Colon (tissue), 2 donors: Measurements from ENCODE around the gene YY1AP1.
"Not testable (repeated sequence)": the region's sequence is repeated elsewhere in the genome, so short reads cannot be mapped to it uniquely, and the experiment has no call there.

Source experiments
- FAIRE-seq: peaks from 2 replicates; lab custom pipeline; 2012; peaks lifted over from hg19 to GRCh38; lab: Jason Lieb, UNC
- donor health status: control.
- donor health status: control.

Gene YY1AP1

GRCh38 chr1:155645648-155646047, 42.9 kb downstream of the YY1AP1 start:
- FAIRE-seq: no peak

- no peak for FAIRE-seq
Measured at GRCh38 chr1:155645034-155645598, 43.5 kb downstream of the YY1AP1 start.

- FAIRE-seq: no peak
Measured at GRCh38 chr1:155643230-155643629, 45.3 kb downstream of the YY1AP1 start.

GRCh38 chr1:155642559-155643180, 45.9 kb downstream of the YY1AP1 start:
- not testable (repeated sequence) for FAIRE-seq

GRCh38 chr1:155640367-155640766, 48.2 kb downstream of the YY1AP1 start:
- no peak for FAIRE-seq

- FAIRE-seq: no peak
Measured at GRCh38 chr1:155636397-155637153, 52.0 kb downstream of the YY1AP1 start.

GRCh38 chr1:155626428-155626827, 62.1 kb downstream of the YY1AP1 start:
- FAIRE-seq: not testable (repeated sequence)

- FAIRE-seq: no peak
Measured at GRCh38 chr1:155623357-155623756, 65.2 kb downstream of the YY1AP1 start.

GRCh38 chr1:155622191-155622590, 66.4 kb downstream of the YY1AP1 start:
- FAIRE-seq: no peak

GRCh38 chr1:155613226-155613625, 75.3 kb downstream of the YY1AP1 start:
- not testable (repeated sequence) for FAIRE-seq

GRCh38 chr1:155610257-155610647, 78.3 kb downstream of the YY1AP1 start:
- FAIRE-seq: not testable (repeated sequence)

- FAIRE-seq: no peak
Measured at GRCh38 chr1:155609515-155610256, 78.9 kb downstream of the YY1AP1 start, which contains the start of gene MSTO1. TSS of gene MSTO1 (plus strand) at chr1:155610218. CDS start at chr1:155610249, 31 bp downstream.
